ENCODE data around the gene PIP4K2B.
"Not testable (repeated sequence)": the region's sequence is repeated elsewhere in the genome, so short reads cannot be mapped to it uniquely, and the experiment has no call there.

The PIP4K2B gene

GRCh38 chr17:38730526-38731379 is 68.6 kb downstream of the PIP4K2B start:
- peak in 1 of 3 experiments; percentile 54 for DNase-seq (ENCODE audit: low read depth in 3 of 3)

GRCh38 chr17:38729886-38730525 is 69.3 kb downstream of the PIP4K2B start, which contains the start of gene CISD3:
Gene CISD3, plus strand, starts transcription at chr17:38730341. Its CDS starts 18 bp downstream, at chr17:38730359.
- peak; percentile 67 to 78 (median 76) for DNase-seq (ENCODE audit: low read depth in 3 of 3)

DNA sequence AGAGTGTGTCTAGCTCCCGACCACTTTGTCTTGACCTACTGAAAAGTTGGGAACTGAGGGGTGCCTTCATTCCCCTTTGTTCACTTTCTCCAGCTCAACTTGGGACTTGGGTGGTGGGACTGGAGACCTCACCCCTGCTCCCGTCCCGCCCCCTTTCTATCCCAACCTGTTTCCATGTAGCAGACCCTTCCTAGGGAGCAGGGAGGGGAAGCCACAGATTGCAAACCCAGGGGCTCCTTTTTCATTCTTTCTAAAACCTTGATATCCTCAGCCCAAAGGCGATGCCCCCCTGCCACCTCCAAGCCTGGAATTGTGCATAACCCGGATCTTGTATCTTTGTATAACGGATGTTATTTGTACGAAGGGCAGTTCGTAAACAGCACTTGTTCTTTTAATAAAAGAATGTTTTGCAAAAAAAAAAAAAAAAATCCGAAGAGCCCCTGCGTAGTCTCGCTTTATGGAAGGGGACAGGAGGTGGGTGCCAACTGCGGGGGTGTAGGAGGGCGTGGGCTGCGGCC is 69.9 kb downstream of the PIP4K2B start:
- DNase-seq (ENCODE audit: low read depth in 3 of 3), result no peak

GRCh38 chr17:38728290-38728831 is 71.0 kb downstream of the PIP4K2B start:
- peak in 2 of 3 experiments; percentile 69 to 70 for DNase-seq (ENCODE audit: low read depth in 3 of 3)

GRCh38 chr17:38727736-38728135 is 71.6 kb downstream of the PIP4K2B start:
- peak in 2 of 3 experiments; percentile 70 for DNase-seq (ENCODE audit: low read depth in 3 of 3)

- DNase-seq (ENCODE audit: low read depth in 3 of 3), result not testable (repeated sequence)
These were observed 73.2 kb downstream of the PIP4K2B start for GRCh38 chr17:38726145-38726544.

GRCh38 chr17:38725066-38725465 is 74.3 kb downstream of the PIP4K2B start:
- no peak for DNase-seq (ENCODE audit: low read depth in 3 of 3)

DNA sequence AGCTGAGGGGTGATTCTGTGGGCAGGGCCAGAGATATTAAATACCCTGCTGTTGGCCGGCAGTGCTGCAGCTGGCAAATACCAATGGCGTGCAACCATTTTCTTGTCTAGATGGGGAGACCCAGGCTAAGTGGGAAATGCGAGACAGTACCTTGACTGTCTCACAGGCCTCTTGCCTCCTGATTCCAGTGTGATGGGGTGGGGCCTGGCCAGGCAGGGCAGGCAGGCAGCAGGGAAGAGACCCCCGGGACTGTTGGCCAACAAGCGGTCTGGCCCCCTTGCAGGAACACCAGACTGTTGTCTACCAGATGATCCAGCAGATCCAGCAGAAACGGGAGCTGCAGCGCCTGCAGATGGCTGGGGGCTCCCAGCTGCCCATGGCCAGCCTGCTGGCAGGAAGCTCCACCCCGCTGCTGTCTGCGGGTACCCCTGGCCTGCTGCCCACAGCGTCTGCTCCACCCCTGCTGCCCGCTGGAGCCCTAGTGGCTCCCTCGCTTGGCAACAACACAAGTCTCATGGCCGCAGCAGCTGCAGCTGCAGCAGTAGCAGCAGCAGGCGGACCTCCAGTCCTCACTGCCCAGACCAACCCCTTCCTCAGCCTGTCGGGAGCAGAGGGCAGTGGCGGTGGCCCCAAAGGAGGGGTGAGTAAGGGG is 74.9 kb downstream of the PIP4K2B start:
- no peak for DNase-seq (ENCODE audit: low read depth in 3 of 3)

GRCh38 chr17:38721802-38722201 is 77.6 kb downstream of the PIP4K2B start:
- no peak for DNase-seq (ENCODE audit: low read depth in 3 of 3)

DNA sequence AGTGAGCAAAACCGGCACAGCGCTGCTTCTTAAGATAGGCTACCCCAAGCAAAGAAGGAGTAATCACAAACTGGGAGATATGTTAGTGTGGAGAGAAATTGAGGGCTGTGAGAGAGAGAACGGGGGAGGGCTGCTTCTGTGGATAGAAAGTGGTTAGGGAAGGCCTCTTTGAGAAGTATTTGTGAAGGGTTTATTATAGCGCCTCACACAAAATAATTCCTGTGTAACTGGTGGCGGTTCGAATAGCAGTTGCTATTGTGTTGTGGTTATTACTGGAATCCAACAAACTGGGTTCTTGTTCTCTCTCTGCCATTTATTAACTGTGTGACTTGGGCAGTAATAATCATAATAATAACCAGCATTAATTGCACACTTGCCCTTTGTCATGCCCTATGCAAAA is 78.4 kb downstream of the PIP4K2B start:
- DNase-seq (ENCODE audit: low read depth in 3 of 3), result no peak

- no peak for DNase-seq (ENCODE audit: low read depth in 3 of 3)
These were observed 79.3 kb downstream of the PIP4K2B start for GRCh38 chr17:38719943-38720641.

- DNase-seq (ENCODE audit: low read depth in 3 of 3), result no peak
These were observed 79.9 kb downstream of the PIP4K2B start for GRCh38 chr17:38719289-38719942.

DNA sequence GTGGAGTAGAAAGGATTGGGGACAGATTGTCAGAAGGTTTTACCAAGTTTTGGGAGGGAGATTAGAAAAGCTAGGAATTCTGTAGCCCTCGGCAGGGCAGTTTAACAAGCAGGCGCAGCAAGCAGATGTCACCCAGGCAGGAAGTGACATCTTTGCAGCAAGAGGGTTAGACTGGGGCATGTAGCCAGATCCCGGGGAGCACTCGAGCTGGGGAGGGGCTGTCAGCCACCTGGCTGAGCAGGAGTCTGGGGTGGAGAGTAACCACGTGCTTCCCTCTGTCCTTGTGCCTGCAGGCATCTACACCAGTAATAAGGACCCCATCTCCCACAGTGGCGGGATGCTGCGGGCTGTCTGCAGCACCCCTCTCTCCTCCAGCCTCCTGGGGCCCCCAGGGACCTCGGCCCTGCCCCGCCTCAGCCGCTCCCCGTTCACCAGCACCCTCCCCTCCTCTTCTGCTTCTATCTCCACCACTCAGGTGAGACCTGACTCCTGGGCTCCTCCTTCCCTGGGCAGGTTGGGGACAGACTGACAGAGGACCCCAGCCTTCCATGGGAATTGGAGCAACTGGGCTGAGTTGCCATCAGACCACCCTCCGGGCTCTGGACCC is 82.1 kb downstream of the PIP4K2B start:
- DNase-seq (ENCODE audit: low read depth in 3 of 3), result no peak

GRCh38 chr17:38716368-38717005 is 82.9 kb downstream of the PIP4K2B start:
- no peak for DNase-seq (ENCODE audit: low read depth in 3 of 3)

Measured in stimulated activated CD4-positive, alpha-beta T cell treated with anti-CD3 and anti-CD28 coated beads, TNF-alpha, amount 100 ng/mL, for 4 hours (primary cell).